ENCODE results near the gene SLC9A5. TPM values are rescaled to one million over a fixed set of nuclear protein-coding genes. Genes with fewer than 3 reads are reported as not detected.
A peak's percentile ranks its signal among the peaks of the same experiment; 100 is the strongest.

SLC9A5 gene, protein sequence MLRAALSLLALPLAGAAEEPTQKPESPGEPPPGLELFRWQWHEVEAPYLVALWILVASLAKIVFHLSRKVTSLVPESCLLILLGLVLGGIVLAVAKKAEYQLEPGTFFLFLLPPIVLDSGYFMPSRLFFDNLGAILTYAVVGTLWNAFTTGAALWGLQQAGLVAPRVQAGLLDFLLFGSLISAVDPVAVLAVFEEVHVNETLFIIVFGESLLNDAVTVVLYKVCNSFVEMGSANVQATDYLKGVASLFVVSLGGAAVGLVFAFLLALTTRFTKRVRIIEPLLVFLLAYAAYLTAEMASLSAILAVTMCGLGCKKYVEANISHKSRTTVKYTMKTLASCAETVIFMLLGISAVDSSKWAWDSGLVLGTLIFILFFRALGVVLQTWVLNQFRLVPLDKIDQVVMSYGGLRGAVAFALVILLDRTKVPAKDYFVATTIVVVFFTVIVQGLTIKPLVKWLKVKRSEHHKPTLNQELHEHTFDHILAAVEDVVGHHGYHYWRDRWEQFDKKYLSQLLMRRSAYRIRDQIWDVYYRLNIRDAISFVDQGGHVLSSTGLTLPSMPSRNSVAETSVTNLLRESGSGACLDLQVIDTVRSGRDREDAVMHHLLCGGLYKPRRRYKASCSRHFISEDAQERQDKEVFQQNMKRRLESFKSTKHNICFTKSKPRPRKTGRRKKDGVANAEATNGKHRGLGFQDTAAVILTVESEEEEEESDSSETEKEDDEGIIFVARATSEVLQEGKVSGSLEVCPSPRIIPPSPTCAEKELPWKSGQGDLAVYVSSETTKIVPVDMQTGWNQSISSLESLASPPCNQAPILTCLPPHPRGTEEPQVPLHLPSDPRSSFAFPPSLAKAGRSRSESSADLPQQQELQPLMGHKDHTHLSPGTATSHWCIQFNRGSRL
- 0.94 and 1.2 TPM in 2 replicates for total RNA-seq
- polyA plus RNA-seq (2012), result 0.73 TPM

DNA sequence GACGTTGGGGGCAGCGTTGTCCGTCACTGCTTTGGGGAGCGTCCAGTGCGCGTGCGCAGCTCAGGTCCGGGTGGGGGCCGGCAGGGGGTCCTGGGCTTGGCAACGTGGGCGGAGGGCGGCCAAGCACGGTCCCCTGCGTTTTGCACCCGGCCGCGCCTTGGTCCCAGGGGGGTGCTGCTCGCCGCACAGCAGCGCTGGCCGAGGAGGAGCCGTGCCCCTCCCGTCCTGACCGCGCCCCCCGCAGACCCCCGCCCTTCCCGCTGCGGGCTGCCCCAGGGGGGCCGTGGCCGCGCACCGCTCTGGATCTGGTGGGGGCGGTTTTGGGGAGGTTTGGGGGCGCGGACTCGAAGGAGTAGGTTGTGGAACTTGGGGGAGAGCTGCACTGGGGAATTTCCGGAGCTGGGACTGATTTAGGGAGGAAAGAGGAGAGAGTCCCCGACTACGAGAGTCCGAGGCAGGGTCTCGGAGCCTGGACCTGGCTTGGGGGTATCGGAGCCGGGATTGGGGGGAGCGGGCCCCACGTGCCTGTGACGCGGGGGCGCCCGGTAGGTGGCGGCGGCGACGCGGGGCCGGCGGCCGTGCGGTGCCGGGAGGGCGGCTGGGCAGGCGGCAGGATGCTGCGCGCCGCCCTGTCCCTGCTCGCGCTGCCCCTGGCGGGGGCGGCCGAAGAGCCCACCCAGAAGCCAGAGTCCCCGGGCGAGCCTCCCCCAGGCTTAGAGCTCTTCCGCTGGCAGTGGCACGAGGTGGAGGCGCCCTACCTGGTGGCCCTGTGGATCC lies at the start of gene SLC9A5:
Gene SLC9A5, plus strand, starts transcription at position 579 of the 777 bp plus-strand sequence. Its CDS starts 36 bp downstream, at position 615.
- DNase-seq (ENCODE audit: low read depth), result no peak

DNA sequence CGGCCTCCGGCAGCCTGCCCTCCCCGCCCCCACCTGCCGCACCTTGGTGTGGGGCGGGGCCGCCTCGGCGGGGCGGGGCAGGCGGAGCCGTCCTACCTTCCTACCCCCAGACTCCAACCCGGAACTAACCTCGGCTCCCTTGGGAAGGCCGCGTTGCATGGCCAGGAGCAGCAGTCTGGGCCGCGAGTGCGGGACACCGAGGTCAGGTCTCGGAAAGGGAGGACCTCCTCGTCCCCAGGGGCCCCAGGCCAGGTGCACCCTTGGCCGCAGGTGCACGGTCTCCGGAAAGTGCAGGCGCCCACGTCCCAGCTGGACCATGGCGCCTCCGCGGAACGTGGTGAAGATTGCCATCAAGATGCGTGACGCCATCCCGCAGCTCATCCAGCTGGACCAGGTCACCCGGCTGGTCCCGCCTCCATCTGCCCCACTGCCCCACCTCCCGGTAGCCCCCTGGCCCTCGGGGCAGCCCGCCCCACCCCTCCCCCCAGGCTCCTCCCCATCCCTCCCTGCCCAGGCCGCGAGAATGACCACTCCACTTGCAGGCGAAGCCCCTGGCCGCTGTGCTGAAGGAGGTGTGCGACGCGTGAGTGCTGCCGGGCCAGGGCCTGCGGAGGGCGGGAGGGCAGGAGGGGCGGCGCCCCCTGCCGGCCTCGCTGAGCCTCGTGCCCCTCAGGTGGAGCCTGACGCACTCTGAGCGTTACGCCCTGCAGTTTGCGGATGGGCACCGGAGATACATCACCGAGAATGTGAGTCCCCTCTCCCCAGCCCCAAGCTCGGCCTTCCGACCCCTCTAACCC lies 49.6 kb upstream of the SLC9A5 start, which contains the start of gene ELMO3:
Gene ELMO3, plus strand, starts transcription at position 121 of the 797 bp plus-strand sequence. Its CDS starts 196 bp downstream, at position 317.
- no peak for DNase-seq (ENCODE audit: low read depth)

DNA sequence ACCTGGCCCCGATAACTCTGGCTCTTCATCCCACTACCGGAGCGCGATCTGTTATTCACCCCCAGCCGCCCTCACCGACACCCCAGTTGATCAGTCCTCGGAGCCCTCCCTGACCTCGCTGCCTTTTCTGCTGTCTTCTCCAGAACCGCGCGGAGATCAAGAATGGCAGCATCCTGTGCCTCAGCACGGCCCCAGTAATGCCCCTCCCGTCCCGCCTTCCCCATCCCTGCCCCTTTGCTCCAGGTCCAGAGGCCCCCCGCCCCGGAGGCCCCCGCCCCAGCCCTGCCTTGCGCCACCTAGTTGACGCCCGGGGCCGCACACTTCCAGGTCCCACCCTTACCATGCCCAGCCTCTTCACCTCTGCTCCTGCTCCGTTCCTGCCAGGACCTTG lies 49.0 kb upstream of the SLC9A5 start:
- no peak for DNase-seq (ENCODE audit: low read depth)

DNA sequence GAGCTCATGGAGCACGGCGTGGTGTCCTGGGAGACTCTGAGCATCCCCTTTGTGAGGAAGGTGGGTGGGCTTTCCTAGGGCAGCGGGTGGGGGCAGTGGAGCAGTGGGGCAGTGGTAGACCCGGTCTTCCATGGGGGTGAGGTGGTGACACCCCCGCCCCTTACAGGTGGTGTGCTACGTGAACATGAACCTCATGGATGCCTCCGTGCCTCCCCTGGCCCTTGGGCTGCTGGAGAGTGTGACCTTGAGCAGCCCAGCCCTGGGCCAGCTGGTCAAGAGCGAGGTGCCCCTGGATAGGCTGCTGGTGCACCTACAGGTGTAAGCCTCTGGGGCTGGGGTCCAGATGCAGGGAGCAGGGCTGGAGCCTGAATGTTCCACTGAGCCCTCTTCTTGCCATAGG lies 48.3 kb upstream of the SLC9A5 start:
- DNase-seq (ENCODE audit: low read depth), result no peak

DNA sequence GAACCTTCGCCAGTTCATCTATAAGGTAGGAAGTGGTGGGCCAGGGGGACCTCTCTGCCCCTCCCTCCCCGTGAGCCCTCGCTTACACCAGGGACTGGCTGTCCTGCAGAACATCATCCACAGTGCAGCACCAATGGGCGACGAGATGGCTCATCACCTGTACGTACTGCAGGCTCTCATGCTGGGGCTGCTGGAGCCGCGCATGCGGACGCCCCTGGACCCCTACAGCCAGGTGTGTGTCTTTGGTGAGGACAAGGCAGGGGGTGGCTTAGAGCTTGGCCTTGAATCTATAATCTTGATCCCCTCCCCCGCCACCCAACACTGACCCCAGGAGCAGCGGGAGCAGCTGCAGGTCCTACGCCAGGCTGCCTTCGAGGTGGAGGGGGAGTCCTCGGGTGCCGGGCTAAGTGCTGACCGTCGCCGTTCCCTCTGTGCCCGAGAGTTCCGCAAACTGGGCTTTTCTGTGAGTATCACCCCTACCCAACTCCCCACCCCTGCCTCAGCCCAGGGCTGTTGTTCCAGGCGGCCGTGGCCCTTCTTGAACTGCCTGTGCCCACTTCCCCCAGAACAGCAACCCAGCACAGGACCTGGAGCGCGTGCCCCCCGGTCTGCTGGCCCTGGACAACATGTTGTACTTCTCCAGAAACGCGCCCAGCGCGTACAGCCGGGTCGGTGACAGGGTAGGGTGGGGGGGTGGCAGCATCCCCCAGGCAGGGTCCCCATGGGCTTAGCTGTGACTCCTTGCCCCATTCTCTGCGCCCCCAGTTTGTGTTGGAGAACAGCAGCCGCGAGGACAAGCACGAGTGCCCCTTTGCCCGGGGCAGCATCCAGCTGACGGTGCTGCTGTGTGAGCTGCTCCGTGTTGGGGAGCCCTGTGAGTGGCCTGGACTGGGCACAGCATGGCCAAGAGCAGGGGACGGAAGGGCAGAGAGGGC lies 47.1 kb upstream of the SLC9A5 start:
- no peak for DNase-seq (ENCODE audit: low read depth)

DNA sequence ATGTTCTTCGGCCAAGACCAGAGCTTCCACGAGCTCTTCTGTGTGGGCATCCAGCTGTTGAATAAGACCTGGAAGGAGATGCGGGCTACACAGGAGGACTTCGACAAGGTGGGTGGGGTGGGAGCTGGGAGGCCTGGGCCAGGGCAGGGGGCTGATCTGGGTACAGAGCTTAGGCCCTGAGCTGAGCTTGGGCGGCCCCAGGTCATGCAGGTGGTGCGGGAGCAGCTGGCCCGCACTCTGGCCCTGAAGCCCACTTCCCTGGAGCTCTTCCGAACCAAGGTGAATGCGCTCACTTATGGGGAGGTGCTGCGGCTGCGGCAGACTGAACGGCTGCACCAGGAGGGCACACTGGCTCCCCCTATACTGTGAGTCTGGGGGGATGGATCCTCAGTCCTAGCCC lies 46.4 kb upstream of the SLC9A5 start:
- no peak for DNase-seq (ENCODE audit: low read depth)

DNA sequence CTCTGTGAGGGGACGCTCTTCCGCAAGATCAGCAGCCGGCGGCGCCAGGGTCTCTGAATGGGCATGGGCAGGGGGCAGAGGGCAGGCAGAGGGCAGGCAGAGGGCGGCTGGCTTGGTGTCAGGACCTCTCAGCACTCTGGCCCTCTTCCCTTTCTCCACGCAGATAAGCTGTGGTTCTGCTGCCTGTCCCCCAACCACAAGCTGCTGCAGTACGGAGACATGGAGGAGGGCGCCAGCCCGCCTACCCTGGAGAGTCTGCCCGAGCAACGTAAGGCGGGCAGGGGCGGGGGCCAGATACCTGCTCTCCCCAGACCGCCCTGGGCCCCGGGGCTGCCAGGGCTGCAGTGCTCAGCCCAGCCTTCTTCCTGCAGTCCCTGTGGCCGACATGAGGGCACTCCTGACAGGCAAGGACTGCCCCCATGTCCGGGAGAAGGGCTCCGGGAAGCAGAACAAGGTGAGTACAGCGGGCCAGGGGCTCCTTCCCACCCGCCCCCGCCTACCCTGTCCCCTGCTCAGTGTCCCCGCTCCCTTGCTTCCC lies 45.8 kb upstream of the SLC9A5 start:
- no peak for DNase-seq (ENCODE audit: low read depth)

DNA sequence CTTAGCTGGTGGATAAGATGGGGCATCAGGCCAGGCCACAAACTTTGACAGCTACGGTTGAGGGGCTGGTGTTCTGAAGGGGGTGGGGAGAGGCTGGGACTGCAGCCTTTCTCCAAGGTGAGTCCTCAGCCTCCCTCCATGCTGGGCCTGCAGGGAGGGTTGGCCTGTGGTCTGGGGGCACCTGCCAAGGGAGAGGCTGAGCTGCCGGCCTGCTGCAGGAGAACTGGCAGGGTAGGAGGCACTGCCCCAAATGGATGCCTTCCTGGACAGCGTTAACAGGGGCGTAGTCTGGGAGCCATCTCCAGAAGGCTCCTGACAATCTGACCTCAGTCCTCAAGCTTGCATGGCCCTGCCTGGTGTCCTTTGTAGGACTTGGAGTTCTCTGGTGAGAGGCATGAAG lies 44.7 kb upstream of the SLC9A5 start:
- DNase-seq (ENCODE audit: low read depth), result no peak

DNA sequence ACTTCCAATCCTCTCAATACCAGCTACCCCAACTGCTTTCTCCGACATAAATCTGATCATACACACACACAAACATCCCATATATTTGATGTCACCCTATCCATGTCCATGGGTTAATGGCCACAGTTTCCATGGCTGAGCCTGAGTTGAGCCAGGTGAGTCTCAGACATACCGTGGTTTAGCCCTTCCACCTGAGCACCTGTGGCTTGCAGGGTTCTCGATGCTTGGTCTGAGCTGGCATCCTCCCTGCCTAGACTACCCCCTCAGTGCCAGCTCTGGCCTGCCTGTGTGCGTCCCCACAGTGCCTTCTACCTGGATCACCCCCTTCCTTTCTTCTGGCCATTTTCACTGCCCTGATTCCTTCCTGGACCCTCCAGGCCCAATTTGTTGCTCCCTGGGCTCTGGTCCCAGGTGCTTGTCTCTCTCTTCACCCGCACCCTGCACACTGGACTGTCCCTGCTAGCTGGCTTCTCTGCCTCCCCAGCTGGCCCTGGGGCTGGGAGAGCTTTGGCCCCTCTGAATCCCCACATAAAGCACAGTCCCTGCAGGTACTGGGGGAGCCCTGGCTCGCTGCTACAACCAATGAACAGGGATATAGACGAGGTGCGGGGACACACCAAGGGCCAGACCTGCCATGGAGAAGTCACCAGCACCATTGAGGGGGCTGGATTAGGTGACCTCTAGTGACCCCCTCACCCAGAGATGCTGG lies 42.5 kb upstream of the SLC9A5 start:
- DNase-seq (ENCODE audit: low read depth), result no peak

DNA sequence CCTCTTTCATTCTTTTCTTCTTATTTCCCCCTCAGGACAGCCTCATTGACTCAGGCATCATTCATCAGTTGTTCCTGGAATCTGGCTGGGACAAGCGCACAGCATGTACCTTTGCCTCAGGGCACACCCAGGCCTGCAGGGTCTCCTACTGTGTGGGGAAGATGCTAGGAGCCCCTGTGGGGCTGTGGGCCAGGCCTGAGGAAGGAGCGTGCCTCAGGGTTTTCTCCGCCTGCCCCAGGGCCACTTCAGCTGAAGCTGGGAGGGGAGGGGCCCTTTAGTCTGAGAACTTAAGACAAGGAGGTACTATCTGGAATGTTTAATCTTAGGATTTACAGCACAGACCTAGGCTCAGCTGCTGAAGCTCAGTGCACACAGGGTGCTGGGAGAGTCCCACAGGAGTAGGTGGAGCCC lies 41.9 kb upstream of the SLC9A5 start:
- DNase-seq (ENCODE audit: low read depth), result no peak

DNA sequence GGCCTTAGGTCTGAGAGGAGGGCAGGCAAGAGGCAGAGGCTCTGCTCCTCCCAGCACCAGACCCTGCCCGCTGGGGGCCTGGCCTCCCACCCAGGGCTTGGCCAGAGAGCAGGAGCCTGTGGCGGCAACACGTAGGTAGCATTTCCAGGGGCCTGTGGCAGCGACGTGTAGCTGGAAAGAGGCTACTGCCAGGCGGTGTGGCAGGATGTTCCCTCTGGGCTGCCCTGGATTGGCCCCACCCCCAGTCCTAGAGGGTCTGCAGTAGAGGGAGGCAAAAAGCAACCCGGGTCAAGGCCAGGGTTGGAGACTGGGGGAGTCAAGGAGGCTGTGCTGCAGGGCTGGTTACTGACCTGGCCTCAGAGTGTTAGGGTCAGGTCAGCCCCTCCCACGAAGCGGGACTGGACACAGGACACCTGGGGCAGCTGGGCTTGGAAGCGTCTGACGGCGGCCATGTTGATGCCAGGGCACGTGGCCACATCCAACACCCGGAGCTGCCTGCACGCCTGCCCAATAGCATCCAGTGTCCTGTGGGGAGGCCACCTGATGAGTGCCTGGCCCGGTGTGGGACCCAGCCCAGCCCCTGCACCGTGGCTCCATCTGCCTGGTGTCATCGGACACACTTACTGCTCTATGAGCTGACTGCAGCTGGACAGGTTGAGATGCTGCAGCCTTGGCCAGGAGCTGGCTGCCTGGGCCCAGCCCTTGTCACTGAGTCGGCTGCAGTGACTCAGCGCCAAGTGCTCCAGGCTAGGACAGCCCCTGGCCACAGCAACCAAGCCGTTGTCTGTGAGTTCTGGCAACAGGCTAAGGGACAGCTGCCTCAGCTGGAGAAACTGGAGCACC lies 41.3 kb upstream of the SLC9A5 start:
- DNase-seq (ENCODE audit: low read depth), result peak; percentile 87

DNA sequence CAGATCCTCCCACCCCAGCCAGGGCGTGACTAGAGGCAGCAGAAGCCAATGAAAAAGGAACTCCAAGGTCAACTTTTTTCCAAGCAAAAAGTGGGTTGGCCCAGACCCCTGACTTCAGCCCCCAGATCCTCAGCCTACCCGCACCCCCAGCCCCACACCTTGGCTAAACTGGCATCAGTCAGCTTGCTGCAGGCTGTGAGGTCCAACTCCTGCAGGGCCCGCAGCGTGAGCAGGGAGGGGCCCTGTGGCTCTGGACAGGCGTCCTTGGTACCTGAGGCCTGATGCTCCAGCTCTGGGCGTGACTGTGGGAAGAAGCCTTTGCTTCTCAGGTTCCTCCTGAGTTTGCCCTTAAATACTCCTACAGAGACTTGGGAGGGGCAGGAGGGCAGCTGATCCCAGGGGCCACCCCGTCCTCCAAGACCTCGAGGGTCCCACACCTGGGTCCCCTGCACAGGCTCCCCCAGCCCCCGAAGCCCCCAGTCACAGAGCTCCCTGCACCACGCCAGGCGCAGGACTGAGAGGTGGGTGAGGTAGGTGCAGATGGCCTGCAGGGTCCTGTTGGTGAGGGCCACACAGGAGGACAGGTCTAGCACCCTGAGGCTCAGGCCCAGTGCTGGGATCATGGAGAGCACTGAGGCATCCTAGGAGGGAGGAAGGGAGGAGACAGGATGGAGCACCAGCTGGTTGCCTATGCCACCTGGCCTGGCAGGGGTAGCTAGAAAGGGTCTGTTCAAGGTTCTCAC lies 40.5 kb upstream of the SLC9A5 start:
- no peak for DNase-seq (ENCODE audit: low read depth)

DNA sequence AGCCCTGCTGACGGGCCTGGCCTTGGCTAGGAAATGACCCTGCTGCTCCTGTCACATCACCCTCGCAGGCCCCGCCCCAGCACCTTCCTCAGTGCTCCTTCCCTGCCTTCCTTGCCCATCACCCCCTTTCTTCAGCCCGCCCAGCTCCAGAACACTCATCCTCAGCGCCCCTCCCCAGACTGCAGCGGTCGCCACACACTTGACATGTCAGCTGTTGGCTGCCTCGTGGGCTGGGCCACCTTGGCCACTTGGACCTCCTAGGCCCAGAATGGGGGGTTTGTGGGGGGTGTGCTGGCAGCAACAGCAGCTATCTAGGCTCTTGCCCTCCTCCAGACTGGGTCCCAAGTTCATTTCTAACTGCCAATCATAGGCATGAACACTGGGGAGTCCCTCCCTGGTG lies 39.2 kb upstream of the SLC9A5 start:
- DNase-seq (ENCODE audit: low read depth), result no peak

DNA sequence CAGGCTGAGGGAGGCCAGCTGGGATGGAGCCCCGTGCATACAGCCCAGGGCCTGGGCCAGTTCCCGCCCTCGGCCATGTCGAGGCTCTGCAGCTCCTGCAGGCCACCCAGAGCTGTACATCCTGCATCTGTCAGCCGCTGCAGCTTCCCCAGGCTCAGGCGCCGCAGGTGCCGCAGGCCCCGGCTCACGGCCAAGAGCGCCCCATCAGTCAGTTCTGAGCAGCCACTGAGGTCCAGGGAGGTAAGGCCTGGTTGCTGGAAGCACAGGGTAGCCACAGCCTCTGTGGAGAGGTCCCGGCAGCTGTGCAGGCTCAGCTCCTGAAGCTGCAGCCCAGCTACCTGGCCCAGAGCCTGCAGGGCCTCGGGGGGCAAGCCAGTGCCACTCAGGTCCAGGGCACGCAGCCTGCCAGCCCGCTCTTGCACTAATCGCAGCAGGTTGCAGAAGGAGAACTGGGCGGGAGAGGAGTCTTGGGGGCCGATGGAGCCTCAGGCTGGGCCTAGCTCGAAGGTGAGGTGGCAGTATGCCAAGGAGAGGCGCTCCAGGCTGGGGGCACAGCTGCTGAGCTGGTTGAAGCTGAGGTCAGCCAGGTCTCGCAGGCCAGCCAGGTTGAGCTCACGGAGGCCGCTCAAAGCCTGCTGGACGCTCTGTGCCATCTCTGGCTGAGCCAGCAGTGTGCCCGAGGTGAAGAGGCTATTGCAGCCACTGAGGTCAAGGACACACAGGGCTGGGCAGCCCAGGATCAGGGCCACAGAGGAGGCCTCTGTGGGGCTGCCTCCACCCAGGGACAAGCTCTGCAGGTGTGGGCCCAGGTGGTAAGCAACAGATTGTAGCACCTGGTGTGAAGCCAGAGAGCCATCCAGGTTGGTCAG lies 38.5 kb upstream of the SLC9A5 start:
- no peak for DNase-seq (ENCODE audit: low read depth)

DNA sequence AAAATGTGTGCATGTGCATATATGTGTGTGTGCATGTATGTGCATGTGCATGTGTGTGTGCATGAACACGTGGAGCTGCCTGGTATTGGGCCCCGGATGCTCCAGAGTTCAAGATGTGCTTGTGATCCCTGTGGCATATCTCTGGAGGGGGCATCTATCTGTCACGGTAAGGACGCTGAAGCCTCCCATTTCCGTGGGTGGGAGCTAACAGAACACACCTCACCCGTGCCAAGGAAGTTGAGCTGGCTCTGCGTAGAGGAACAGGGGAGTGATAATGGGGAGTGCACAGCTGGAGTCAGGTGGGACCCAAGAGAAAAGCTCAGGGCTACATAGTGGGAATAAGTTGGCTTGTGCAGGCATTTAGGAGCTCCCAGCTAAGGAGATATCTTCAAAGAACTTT lies 37.1 kb upstream of the SLC9A5 start:
- no peak for DNase-seq (ENCODE audit: low read depth)

DNA sequence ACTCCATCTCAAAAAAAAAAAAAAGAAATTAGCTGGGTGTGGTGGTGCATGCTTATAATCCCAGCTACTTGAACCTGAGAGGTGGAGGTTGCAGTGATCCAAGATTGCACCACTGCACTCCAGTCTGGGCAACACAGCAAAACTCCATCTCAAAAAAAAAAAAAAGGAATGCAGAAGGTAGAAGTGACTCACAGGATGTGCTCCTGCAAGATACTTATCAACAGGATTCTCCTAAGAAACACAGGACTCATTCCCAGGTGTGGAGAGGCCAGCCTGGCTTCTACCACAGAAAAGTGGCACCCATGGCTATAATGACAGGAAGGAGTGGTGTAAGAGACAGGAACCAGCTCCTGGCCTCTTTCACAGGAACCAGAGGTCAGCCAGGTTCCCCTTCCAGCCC lies 36.0 kb upstream of the SLC9A5 start:
- no peak for DNase-seq (ENCODE audit: low read depth)

Data from myocyte (in vitro differentiated cells).